CD14-positive monocyte (primary cell): ENCODE data around the gene DNAJC7. TPM values are rescaled to one million over a fixed set of nuclear protein-coding genes. Genes with fewer than 3 reads are reported as not detected.

Experiments used
- DNase-seq, 3 donors: peaks; one replicate each; pipeline ENCODE4 v3.0.0-alpha.2; 2011 to 2022
- H2AFZ ChIP-seq: 2 replicates; pipeline ENCODE4 v1.6.0; 2012; ENCODE audit warnings: mild to moderate bottlenecking, low read depth, low read length, inconsistent platforms; ENCODE audit not compliant: insufficient read depth, poor library complexity, severe bottlenecking
- H3K27ac ChIP-seq, 2 donors: 1 replicate in 1 of 2; 2 replicates in 1 of 2; pipeline ENCODE4 v1.5.1; 2012 to 2013; ENCODE audit warnings: low read length in 2 of 2, control low read depth in 1 of 2, inconsistent platforms in 1 of 2, low read depth in 1 of 2, mild to moderate bottlenecking in 1 of 2
- H3K27me3 ChIP-seq, 2 donors: one replicate each; pipeline versions ENCODE4 v1.6.0 to v1.6.1; 2011 to 2013; ENCODE audit warnings: low read length in 2 of 2; ENCODE audit not compliant: control insufficient read depth in 2 of 2, insufficient read depth in 2 of 2
- H3K36me3 ChIP-seq, 2 donors: replicated peaks in 1 of 2; 1 replicate in 1 of 2; 2 replicates in 1 of 2; pipeline versions ENCODE4 v1.5.1 to v1.6.1; 2012 to 2013; ENCODE audit warnings: low read length in 2 of 2, control low read depth in 1 of 2, inconsistent platforms in 1 of 2, mild to moderate bottlenecking in 1 of 2; ENCODE audit not compliant: insufficient read depth in 2 of 2, control insufficient read depth in 1 of 2
- H3K4me1 ChIP-seq, 2 donors: 1 replicate in 1 of 2; 2 replicates in 1 of 2; pipeline versions ENCODE4 v1.5.1 to v1.6.1; 2012 to 2013; ENCODE audit warnings: low read length in 2 of 2, control low read depth in 1 of 2, inconsistent platforms in 1 of 2, mild to moderate bottlenecking in 1 of 2, moderate library complexity in 1 of 2; ENCODE audit not compliant: insufficient read depth in 2 of 2, control insufficient read depth in 1 of 2
- H3K4me2 ChIP-seq: replicated peaks from 2 replicates; pipeline ENCODE3; 2012; ENCODE audit warnings: low read length, moderate library complexity, mild to moderate bottlenecking; ENCODE audit not compliant: poor library complexity, severe bottlenecking; ENCODE audit errors: extremely low read depth
- H3K4me3 ChIP-seq, 3 experiments: fragments of 200-600 bp in 1 of 3; sonication (generic) in 1 of 3; replicated peaks in 1 of 3; 1 replicate in 2 of 3; 2 replicates in 1 of 3; pipeline ENCODE4 v1.5.1; 2011 to 2013; ENCODE audit warnings: low read length in 3 of 3, mild to moderate bottlenecking in 3 of 3, control low read depth in 2 of 3, low read depth in 2 of 3, inconsistent platforms in 1 of 3, moderate library complexity in 1 of 3
- H3K79me2 ChIP-seq: 2 replicates; pipeline ENCODE4 v1.6.0; 2012; ENCODE audit warnings: mild to moderate bottlenecking, control low read depth, inconsistent platforms, low read length, moderate library complexity; ENCODE audit not compliant: insufficient read depth
- H3K9ac ChIP-seq: 2 replicates; pipeline ENCODE4 v1.6.0; 2017; ENCODE audit warnings: low read length, mild to moderate bottlenecking; ENCODE audit not compliant: insufficient read depth, poor library complexity, severe bottlenecking
- H3K9me3 ChIP-seq, 2 donors: replicated peaks in 1 of 2; 1 replicate in 1 of 2; 2 replicates in 1 of 2; pipeline versions ENCODE4 v1.5.1 to v1.6.1; 2012 to 2013; ENCODE audit warnings: low read length in 2 of 2, control low read depth in 1 of 2; ENCODE audit not compliant: control insufficient read depth in 1 of 2, insufficient read depth in 1 of 2
- H4K20me1 ChIP-seq: 2 replicates; pipeline ENCODE4 v1.6.0; 2012; ENCODE audit warnings: mild to moderate bottlenecking, low read length, control low read depth, moderate library complexity; ENCODE audit not compliant: insufficient read depth
- H3K27ac Mint-ChIP-seq, 7 donors: one replicate each; pipeline ENCODE4 v1.8.0; 2020; ENCODE audit warnings: mild to moderate bottlenecking in 7 of 7, mixed read lengths in 7 of 7, moderate library complexity in 6 of 7, inconsistent platforms in 2 of 7
- H3K27me3 Mint-ChIP-seq, 3 donors: one replicate each; pipeline ENCODE4 v1.8.0; 2021 to 2022; ENCODE audit warnings: low read depth in 3 of 3, mild to moderate bottlenecking in 3 of 3, mixed read lengths in 3 of 3, moderate library complexity in 3 of 3, inconsistent platforms in 1 of 3
- H3K36me3 Mint-ChIP-seq, 2 donors: one replicate each; pipeline ENCODE4 v1.8.0; 2020; ENCODE audit warnings: mixed read lengths in 2 of 2, inconsistent platforms in 1 of 2, mild to moderate bottlenecking in 1 of 2
- H3K4me1 Mint-ChIP-seq: one replicate; pipeline ENCODE4 v1.8.0; 2020; ENCODE audit warnings: mild to moderate bottlenecking, mixed read lengths
- H3K4me3 Mint-ChIP-seq, 2 donors: one replicate each; pipeline ENCODE4 v1.8.0; 2020; ENCODE audit warnings: mild to moderate bottlenecking in 2 of 2, mixed read lengths in 2 of 2, moderate library complexity in 1 of 2
- H3K9me3 Mint-ChIP-seq, 7 donors: one replicate each; pipeline ENCODE4 v1.8.0; 2020 to 2022; ENCODE audit warnings: mixed read lengths in 7 of 7, mild to moderate bottlenecking in 6 of 7, moderate library complexity in 6 of 7, inconsistent platforms in 2 of 7
- CTCF ChIP-seq: fragments of 200-600 bp; IDR thresholded peaks from one replicate; pipeline ENCODE4 v1.8.0; 2022; ENCODE audit warnings: antibody characterized with exemption, mild to moderate bottlenecking
- WGBS: methylation state at CpG from one replicate; pipeline ENCODE4 v1.1.5; 2013; ENCODE audit warnings: missing lambda C conversion rate; ENCODE audit not compliant: insufficient coverage; 5-methylcytosine and 5-hydroxymethylcytosine counted together
- intact Hi-C, 2 donors: fragments of 100-400 bp; cut with micrococcal nuclease; formaldehyde crosslinking; loops; one replicate each; pipeline versions ENCODE4 v1.15.0 to v1.15.1; 2023
- polyA plus RNA-seq, 3 donors: library from polyadenylated mRNA; depleted of rRNA in 1 of 3; unstranded in 2 of 3; stranded (reverse) in 1 of 3; fragments of 300-500 nt in 2 of 3; fragments of >200 nt in 1 of 3; fragmentation: Illumina TruSeq in 2 of 3; gene quantifications; 1 replicate in 2 of 3; 2 replicates in 1 of 3; pipeline ENCODE4 v1.2.3, GENCODE V29; 2012 to 2021

DNAJC7 gene
- polyA plus RNA-seq, 3 donors: 29.1 to 79.7 (median 59.6) TPM

GRCh38 chr17:42026857-42027589 lies 9.8 kb upstream of the DNAJC7 start:
- H3K36me3 ChIP-seq: peaks cover 9 to 13% of the 10 kb centered on the region in 2 donors
- Mint-ChIP-seq H3K4me1 (peaks cover 59% of the 10 kb centered on the region), H3K9me3 (peaks cover 0 to 6% (median 0%) of the 10 kb centered on the region in 7 donors), H3K27me3 (peaks cover 0 to 4% (median 4%) of the 10 kb centered on the region in 3 donors), H3K27ac (peak overlapping the region in 6 of 7 donors; percentile 35 to 96 (median 54)), H3K36me3 (peaks cover 18 to 27% of the 10 kb centered on the region in 2 donors), H3K4me3 (peak overlapping the region; percentile 49 to 73)
- 48% methylated on average over 11 of the region's 17 CpGs for WGBS
- H3K4me3 ChIP-seq: peak overlapping the region in 1 of 3 experiments; percentile 31
- intact Hi-C loops: loop anchor here (5.0 to 10.0 kb wide), 4 partner anchors 35 to 158 kb away; partner anchors contain the start of genes HCRT (in 1 of the 2) and KCNH4 (in 1 of the 2)
- H3K4me2 ChIP-seq: peak overlapping the region; percentile 43
- no peak overlapping the region for H3K9ac ChIP-seq
- no peaks in the 10 kb centered on the region for H3K9me3 ChIP-seq
- peaks cover 14% of the 10 kb centered on the region for H3K79me2 ChIP-seq
- no peak for TF ChIP-seq CTCF
- no peak overlapping the region for H2AFZ ChIP-seq
- H3K27me3 ChIP-seq: no peaks in the 10 kb centered on the region
- peaks cover 57 to 64% of the 10 kb centered on the region in 2 donors for H3K4me1 ChIP-seq
- H4K20me1 ChIP-seq: no peaks in the 10 kb centered on the region
- no peak for DNase-seq
- no peak overlapping the region for H3K27ac ChIP-seq

GRCh38 chr17:42025936-42026335 lies 8.7 kb upstream of the DNAJC7 start:
- Histone ChIP-seq H3K79me2 (peaks cover 25% of the 10 kb centered on the region), H4K20me1 (no peaks in the 10 kb centered on the region), H3K36me3 (peaks cover 12 to 21% of the 10 kb centered on the region in 2 donors), H3K4me3 (no peak overlapping the region), H3K9ac (no peak overlapping the region), H3K4me2 (no peak overlapping the region), H3K4me1 (peaks cover 65 to 75% of the 10 kb centered on the region in 2 donors), H2AFZ (no peak overlapping the region), H3K27me3 (no peaks in the 10 kb centered on the region), H3K9me3 (no peaks in the 10 kb centered on the region), H3K27ac (peak overlapping the region; percentile 89 to 96)
- no peak for TF ChIP-seq CTCF
- Mint-ChIP-seq H3K27ac (peak overlapping the region in 6 of 7 donors; percentile 72 to 99 (median 97)), H3K4me1 (peaks cover 68% of the 10 kb centered on the region), H3K9me3 (peaks cover 0 to 6% (median 0%) of the 10 kb centered on the region in 7 donors), H3K36me3 (peaks cover 27 to 36% of the 10 kb centered on the region in 2 donors), H3K27me3 (peaks cover 0 to 4% (median 4%) of the 10 kb centered on the region in 3 donors), H3K4me3 (peak overlapping the region in 1 of 2 donors; percentile 9)
- DNase-seq: no peak
- WGBS: no CpG with 5 or more reads among the region's 3 CpGs
- intact Hi-C loops: loop anchor here (2.0 to 10.0 kb wide), 5 partner anchors 36 to 159 kb away; partner anchors contain the start of genes HCRT (in 1 of the 2) and KCNH4 (in 1 of the 2)
